CD4-positive, alpha-beta T cell (primary cell): ENCODE results near the gene FAM98C. TPM values are rescaled to one million over a fixed set of nuclear protein-coding genes. Genes with fewer than 3 reads are reported as not detected.

ENCODE experiments used
- ATAC-seq: fragments of 200-7000 bp; cut with Tn5 transposase; one replicate; pipeline ENCODE4 v1.10.0; 2022; ENCODE audit warnings: mild to moderate bottlenecking; ENCODE audit not compliant: poor library complexity
- CTCF ChIA-PET: fragments of 350-600 bp; sonication (Branson Sonifier 250); formaldehyde crosslinking; loops from one replicate; lab custom pipeline; 2021; ENCODE audit warnings: antibody characterized with exemption, inconsistent platforms; lab: Charles Lee
- POLR2A ChIA-PET: fragments of 350-600 bp; sonication (Branson Sonifier 250); formaldehyde crosslinking; loops from one replicate; lab custom pipeline; 2021; ENCODE audit warnings: antibody characterized with exemption, inconsistent platforms; lab: Charles Lee
- DNase-seq, 14 experiments: peaks; one replicate each; pipeline ENCODE4 v3.0.0-alpha.2; 2013 to 2020; ENCODE audit warnings: mixed read lengths in 2 of 14
- H3K27ac ChIP-seq, 2 donors: one replicate each; pipeline versions ENCODE4 v1.5.1 to v1.7.0; 2013; ENCODE audit warnings: low read length in 2 of 2, low read depth in 1 of 2, mild to moderate bottlenecking in 1 of 2
- H3K27me3 ChIP-seq, 2 experiments: 1 replicate in 1 of 2; 2 replicates in 1 of 2; pipeline versions ENCODE4 v1.6.1 to v1.7.0; 2013; ENCODE audit warnings: low read length in 2 of 2, control low read depth in 1 of 2, mild to moderate bottlenecking in 1 of 2, moderate library complexity in 1 of 2; ENCODE audit not compliant: insufficient read depth in 2 of 2, control insufficient read depth in 1 of 2
- H3K36me3 ChIP-seq: one replicate; pipeline ENCODE4 v1.6.1; 2013; ENCODE audit warnings: low read length, control low read depth; ENCODE audit not compliant: insufficient read depth
- H3K4me1 ChIP-seq: one replicate; pipeline ENCODE4 v1.6.1; 2013; ENCODE audit warnings: low read length, control low read depth; ENCODE audit not compliant: insufficient read depth
- H3K4me3 ChIP-seq: one replicate; pipeline ENCODE4 v1.5.1; 2013; ENCODE audit warnings: mild to moderate bottlenecking, low read length, moderate library complexity
- H3K9me3 ChIP-seq, 2 experiments: 1 replicate in 1 of 2; 2 replicates in 1 of 2; pipeline versions ENCODE4 v1.6.1 to v1.7.0; 2013; ENCODE audit warnings: low read length in 2 of 2, mild to moderate bottlenecking in 2 of 2, control low read depth in 1 of 2, moderate library complexity in 1 of 2; ENCODE audit not compliant: control insufficient read depth in 1 of 2, insufficient read depth in 1 of 2
- H3K27ac Mint-ChIP-seq: one replicate; pipeline ENCODE4 v1.8.0; 2020; ENCODE audit warnings: mixed read lengths
- H3K27me3 Mint-ChIP-seq: one replicate; pipeline ENCODE4 v1.8.0; 2021; ENCODE audit warnings: mixed read lengths
- H3K36me3 Mint-ChIP-seq: one replicate; pipeline ENCODE4 v1.8.0; 2021; ENCODE audit warnings: low read depth, mixed read lengths
- H3K4me1 Mint-ChIP-seq: one replicate; pipeline ENCODE4 v1.8.0; 2021; ENCODE audit warnings: low read depth, mixed read lengths
- H3K4me3 Mint-ChIP-seq: one replicate; pipeline ENCODE4 v1.8.0; 2020; ENCODE audit warnings: mild to moderate bottlenecking, mixed read lengths
- H3K9me3 Mint-ChIP-seq: one replicate; pipeline ENCODE4 v1.8.0; 2020; ENCODE audit warnings: mixed read lengths
- CTCF ChIP-seq: fragments of 200-600 bp; IDR thresholded peaks from one replicate; pipeline ENCODE4 v1.8.0; 2022; ENCODE audit warnings: antibody characterized with exemption, mild to moderate bottlenecking
- intact Hi-C, 2 experiments: fragments of 100-400 bp; cut with DNase I in 1 of 2; cut with micrococcal nuclease in 1 of 2; formaldehyde crosslinking; loops; one replicate each; pipeline versions ENCODE4 v1.15.1 to v1.9.0; 2023 to 2025; cut with DNase I, micrococcal nuclease
- total RNA-seq, 174 experiments: library from RNA in 2 of 174; stranded (reverse) in 2 of 174; gene quantifications; one replicate each; pipeline ENCODE4 v1.2.3 and lab custom pipeline; 2021 to 2026

FAM98C gene
- total RNA-seq, 2 experiments from 2014 or later, result 33.2 to 36.1 TPM

GRCh38 chr19:38358071-38358470 is 44.8 kb upstream of the FAM98C start:
- ChIA-PET CTCF (no interaction called here), POLR2A (no interaction called here)
- Mint-ChIP-seq H3K9me3 (no peaks in the 10 kb centered on the region), H3K36me3 (no peaks in the 10 kb centered on the region), H3K4me3 (no peak overlapping the region), H3K27me3 (peaks cover 13% of the 10 kb centered on the region), H3K4me1 (peaks cover 14% of the 10 kb centered on the region), H3K27ac (no peak overlapping the region)
- TF ChIP-seq CTCF, result no peak
- ATAC-seq (no peak), DNase-seq (no peak)
- Histone ChIP-seq H3K27ac (no peak overlapping the region), H3K4me3 (no peak overlapping the region), H3K27me3 (peaks cover 0 to 2% of the 10 kb centered on the region in 2 experiments), H3K36me3 (no peaks in the 10 kb centered on the region), H3K4me1 (peaks cover 18% of the 10 kb centered on the region), H3K9me3 (peaks cover 0 to 8% of the 10 kb centered on the region in 2 experiments)
- intact Hi-C loops, result no loop called here

GRCh38 chr19:38359242-38360021 is 43.5 kb upstream of the FAM98C start:
- H3K4me3 Mint-ChIP-seq, result peak overlapping the region; percentile 59
- Histone ChIP-seq H3K36me3 (no peaks in the 10 kb centered on the region), H3K27ac (no peak overlapping the region), H3K27me3 (peaks cover 0 to 2% of the 10 kb centered on the region in 2 experiments), H3K9me3 (peaks cover 0 to 8% of the 10 kb centered on the region in 2 experiments), H3K4me1 (peaks cover 19% of the 10 kb centered on the region), H3K4me3 (no peak overlapping the region)
- DNase-seq (peak in 1 of 14 experiments; percentile 20), ATAC-seq (no peak)
- H3K9me3 Mint-ChIP-seq, result no peaks in the 10 kb centered on the region
- H3K27ac Mint-ChIP-seq, result no peak overlapping the region
- TF ChIP-seq CTCF, result no peak
- intact Hi-C loops, result no loop called here
- H3K4me1 Mint-ChIP-seq, result peaks cover 14% of the 10 kb centered on the region
- peaks cover 13% of the 10 kb centered on the region for H3K27me3 Mint-ChIP-seq
- no peaks in the 10 kb centered on the region for H3K36me3 Mint-ChIP-seq
- ChIA-PET POLR2A (interaction anchor here (0.5 kb wide), 1 partner anchor 23 kb away, joined by 3 read pairs; the partner anchor contains the start of gene CATSPERG), CTCF (no interaction called here)

GRCh38 chr19:38360351-38360750 is 42.5 kb upstream of the FAM98C start:
- no peak overlapping the region for H3K27ac ChIP-seq
- H3K9me3 Mint-ChIP-seq, result no peaks in the 10 kb centered on the region
- peak overlapping the region; percentile 82 for H3K4me3 Mint-ChIP-seq
- intact Hi-C loops, result no loop called here
- H3K36me3 Mint-ChIP-seq, result no peaks in the 10 kb centered on the region
- H3K4me1 ChIP-seq, result peaks cover 19% of the 10 kb centered on the region
- peaks cover 0 to 8% of the 10 kb centered on the region in 2 experiments for H3K9me3 ChIP-seq
- ChIA-PET POLR2A (interaction anchor here (1.4 kb wide), 1 partner anchor 14 kb away, joined by 9 read pairs; the partner anchor contains the start of gene PSMD8), CTCF (interaction anchor here (0.8 kb wide), 1 partner anchor 24 kb away, joined by 3 read pairs; the partner anchor contains the start of gene CATSPERG)
- no peak for TF ChIP-seq CTCF
- no peak overlapping the region for H3K27ac Mint-ChIP-seq
- peaks cover 14% of the 10 kb centered on the region for H3K4me1 Mint-ChIP-seq
- DNase-seq (no peak), ATAC-seq (no peak)
- peaks cover 13% of the 10 kb centered on the region for H3K27me3 Mint-ChIP-seq
- peaks cover 0 to 2% of the 10 kb centered on the region in 2 experiments for H3K27me3 ChIP-seq
- H3K4me3 ChIP-seq, result no peak overlapping the region
- no peaks in the 10 kb centered on the region for H3K36me3 ChIP-seq
